Gastroesophageal sphincter (tissue), 3 donors: ENCODE data around the gene NADK2.

Experiments used
- CTCF ChIP-seq, 4 experiments: fragments of 200-600 bp in 2 of 4; fragments of 450-650 bp in 2 of 4; sonication (generic) in 1 of 4; IDR thresholded peaks; one replicate each; pipeline ENCODE4 v1.5.1; 2017 to 2019; ENCODE audit warnings: antibody characterized with exemption in 4 of 4, mild to moderate bottlenecking in 2 of 4, moderate library complexity in 2 of 4
- EP300 ChIP-seq: sonication (generic); formaldehyde crosslinking; IDR thresholded peaks from one replicate; pipeline ENCODE4 v1.6.1; 2017; ENCODE audit warnings: antibody characterized with exemption, mild to moderate bottlenecking
- POLR2A ChIP-seq, 2 donors: fragments of 450-650 bp; IDR thresholded peaks; one replicate each; pipeline ENCODE4 v1.6.1; 2017; ENCODE audit warnings: antibody characterized with exemption in 2 of 2, mild to moderate bottlenecking in 2 of 2, moderate library complexity in 1 of 2

GRCh38 chr5:36168737-36169136 lies 73.0 kb downstream of the NADK2 start:
- TF ChIP-seq CTCF (IDR thresholded peaks at IDR 0.05), result no peak
- TF ChIP-seq POLR2A (IDR thresholded peaks at IDR 0.05), result no peak
- no peak for TF ChIP-seq EP300
